WTC11 (cell line): ENCODE results near the gene CFAP100.

Source experiments
- CBFB ChIP-seq: sonication (generic); formaldehyde crosslinking; IDR thresholded peaks from 2 replicates; pipeline ENCODE4 v1.8.1; 2022; ENCODE audit warnings: mild to moderate bottlenecking, low read depth, missing genetic modification reagents
- ZNF138 ChIP-seq: sonication (generic); formaldehyde crosslinking; conservative IDR thresholded peaks from 2 replicates; pipeline ENCODE4 v1.8.1; 2022; ENCODE audit warnings: mild to moderate bottlenecking, moderate library complexity, missing genetic modification reagents
- TF ChIP-seq, protein P1 (sequence below): sonication (generic); formaldehyde crosslinking; IDR thresholded peaks from 2 replicates; pipeline ENCODE4 v1.8.0; 2023; ENCODE audit warnings: missing genetic modification reagents

GRCh38 chr3:126417515-126417914 lies 22.8 kb downstream of the CFAP100 start:
- no peak for TF ChIP-seq CBFB (CRISPR knock-in tag)
- TF ChIP-seq ZNF138 (CRISPR knock-in tag): no peak
- TF ChIP-seq, protein P1, sequence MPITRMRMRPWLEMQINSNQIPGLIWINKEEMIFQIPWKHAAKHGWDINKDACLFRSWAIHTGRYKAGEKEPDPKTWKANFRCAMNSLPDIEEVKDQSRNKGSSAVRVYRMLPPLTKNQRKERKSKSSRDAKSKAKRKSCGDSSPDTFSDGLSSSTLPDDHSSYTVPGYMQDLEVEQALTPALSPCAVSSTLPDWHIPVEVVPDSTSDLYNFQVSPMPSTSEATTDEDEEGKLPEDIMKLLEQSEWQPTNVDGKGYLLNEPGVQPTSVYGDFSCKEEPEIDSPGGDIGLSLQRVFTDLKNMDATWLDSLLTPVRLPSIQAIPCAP (CRISPR knock-in tag): no peak
